B cell (primary cell): ENCODE results near the gene CTRL. TPM values are rescaled to one million over a fixed set of nuclear protein-coding genes. Genes with fewer than 3 reads are reported as not detected.

Experiments used
- ATAC-seq: fragments of 200-7000 bp; cut with Tn5 transposase; one replicate; pipeline ENCODE4 v1.10.0; 2021; ENCODE audit warnings: low read depth, mild to moderate bottlenecking, moderate number of reproducible peaks, moderate library complexity
- CTCF ChIA-PET: fragments of 350-600 bp; sonication (Branson Sonifier 250); formaldehyde crosslinking; loops from one replicate; lab custom pipeline; 2021; ENCODE audit warnings: antibody characterized with exemption, inconsistent platforms; lab: Charles Lee
- POLR2A ChIA-PET: fragments of 350-600 bp; sonication (Branson Sonifier 250); formaldehyde crosslinking; loops from one replicate; lab custom pipeline; 2021; ENCODE audit warnings: antibody characterized with exemption; lab: Charles Lee
- DNase-seq: peaks from one replicate; pipeline ENCODE4 v3.0.0; 2013
- H2AFZ ChIP-seq: 2 replicates; pipeline ENCODE4 v1.6.1; 2012; ENCODE audit warnings: mild to moderate bottlenecking, low read depth, low read length; ENCODE audit not compliant: insufficient read depth, poor library complexity, severe bottlenecking
- H3K27ac ChIP-seq, 2 donors: 1 replicate in 1 of 2; 2 replicates in 1 of 2; pipeline ENCODE4 v1.5.1; 2012 to 2013; ENCODE audit warnings: low read length in 2 of 2, mild to moderate bottlenecking in 2 of 2, moderate library complexity in 1 of 2
- H3K27me3 ChIP-seq, 4 experiments: fragments of 200-600 bp in 1 of 4; sonication (generic) in 1 of 4; replicated peaks in 1 of 4; 1 replicate in 2 of 4; 2 replicates in 2 of 4; pipeline versions ENCODE4 v1.6.1 to v1.7.0; 2013 to 2016; ENCODE audit warnings: low read length in 3 of 4, mild to moderate bottlenecking in 2 of 4, mixed read lengths in 1 of 4, moderate library complexity in 1 of 4; ENCODE audit not compliant: insufficient read depth in 4 of 4, control insufficient read depth in 3 of 4; ENCODE audit errors: control extremely low read depth in 1 of 4
- H3K36me3 ChIP-seq, 2 experiments: replicated peaks in 1 of 2; 1 replicate in 1 of 2; 2 replicates in 1 of 2; pipeline versions ENCODE4 v1.6.1 to v1.7.1; 2013; ENCODE audit warnings: low read length in 1 of 2; ENCODE audit not compliant: insufficient read depth in 2 of 2, control insufficient read depth in 1 of 2; ENCODE audit errors: control extremely low read depth in 1 of 2, extremely low read depth in 1 of 2
- H3K4me1 ChIP-seq, 2 donors: fragments of 200-600 bp in 1 of 2; sonication (generic) in 1 of 2; 1 replicate in 1 of 2; 2 replicates in 1 of 2; pipeline versions ENCODE4 v1.5.1 to v1.6.1; 2013 to 2017; ENCODE audit warnings: low read length in 2 of 2; ENCODE audit not compliant: control insufficient read depth in 2 of 2, insufficient read depth in 2 of 2
- H3K4me2 ChIP-seq: replicated peaks from 2 replicates; pipeline ENCODE3; 2012; ENCODE audit warnings: mild to moderate bottlenecking, low read depth, low read length; ENCODE audit not compliant: poor library complexity, severe bottlenecking
- H3K4me3 ChIP-seq, 5 experiments: fragments of 200-600 bp in 1 of 5; sonication (generic) in 1 of 5; 1 replicate in 3 of 5; 2 replicates in 2 of 5; pipeline versions ENCODE4 v1.5.1 to v1.7.0; 2011 to 2016; ENCODE audit warnings: low read length in 4 of 5, mild to moderate bottlenecking in 4 of 5, low read depth in 2 of 5, control low read depth in 1 of 5, moderate library complexity in 1 of 5; ENCODE audit not compliant: insufficient read depth in 1 of 5; ENCODE audit errors: control extremely low read depth in 1 of 5, extremely low read depth in 1 of 5
- H3K79me2 ChIP-seq: fragments of 200-600 bp; sonication (generic); one replicate; pipeline ENCODE4 v1.6.0; 2016; ENCODE audit warnings: low read length; ENCODE audit not compliant: control insufficient read depth, insufficient read depth
- H3K9ac ChIP-seq: fragments of 200-600 bp; sonication (generic); 2 replicates; pipeline ENCODE4 v1.6.1; 2017; ENCODE audit warnings: mild to moderate bottlenecking, low read length, moderate library complexity
- H3K9me3 ChIP-seq, 3 donors: one replicate each; pipeline versions ENCODE4 v1.6.1 to v1.7.1; 2013; ENCODE audit warnings: low read length in 2 of 3; ENCODE audit not compliant: control insufficient read depth in 2 of 3, insufficient read depth in 1 of 3; ENCODE audit errors: control extremely low read depth in 1 of 3
- H4K20me1 ChIP-seq: 2 replicates; pipeline ENCODE4 v1.6.0; 2012; ENCODE audit warnings: mild to moderate bottlenecking, low read length; ENCODE audit not compliant: insufficient read depth, control insufficient read depth, poor library complexity, severe bottlenecking
- H3K27ac Mint-ChIP-seq: one replicate; pipeline ENCODE4 v1.8.0; 2021; ENCODE audit warnings: mixed read lengths
- H3K27me3 Mint-ChIP-seq: one replicate; pipeline ENCODE4 v1.8.0; 2021; ENCODE audit warnings: mixed read lengths
- H3K4me1 Mint-ChIP-seq: one replicate; pipeline ENCODE4 v1.8.0; 2021; ENCODE audit warnings: mixed read lengths
- H3K4me3 Mint-ChIP-seq: one replicate; pipeline ENCODE4 v1.8.0; 2021; ENCODE audit warnings: mixed read lengths
- H3K9me3 Mint-ChIP-seq: one replicate; pipeline ENCODE4 v1.8.0; 2022; ENCODE audit warnings: mixed read lengths; ENCODE audit not compliant: insufficient read depth
- EZH2 ChIP-seq: IDR thresholded peaks from 2 replicates; pipeline ENCODE4 v1.6.1; 2012; ENCODE audit warnings: borderline replicate concordance, low read depth, mild to moderate bottlenecking, moderate library complexity, low read length; ENCODE audit not compliant: insufficient read depth, poor library complexity, severe bottlenecking
- WGBS: methylation state at CpG from one replicate; pipeline ENCODE4 v1.1.5; 2013; ENCODE audit warnings: missing lambda C conversion rate; ENCODE audit not compliant: insufficient coverage; 5-methylcytosine and 5-hydroxymethylcytosine counted together
- intact Hi-C: fragments of 100-400 bp; cut with micrococcal nuclease; formaldehyde crosslinking; loops from one replicate; pipeline ENCODE4 v1.10.0; 2022
- polyA plus RNA-seq: library from polyadenylated mRNA; depleted of rRNA; stranded (reverse); fragments of >200 nt; gene quantifications from 2 replicates; pipeline ENCODE4 v1.2.3, GENCODE V29; 2012
- total RNA-seq, 2 donors: library from RNA; stranded (reverse); fragments of 120-200 nt in 1 of 2; gene quantifications; 1 replicate in 1 of 2; 2 replicates in 1 of 2; pipeline versions ENCODE4 v1.2.3 to v1.2.4, GENCODE V29; 2013 to 2022
- TF ChIP-seq, protein P1 (sequence below): fragments of 200-600 bp; IDR thresholded peaks from one replicate; pipeline ENCODE4 v1.8.0; 2022; ENCODE audit warnings: antibody characterized with exemption, mild to moderate bottlenecking

The CTRL gene
- total and polyA plus RNA-seq, 2 donors (not counting 1 experiment from before 2014, with no cell fraction given) = 5.8 to 19.0 TPM

DNA sequence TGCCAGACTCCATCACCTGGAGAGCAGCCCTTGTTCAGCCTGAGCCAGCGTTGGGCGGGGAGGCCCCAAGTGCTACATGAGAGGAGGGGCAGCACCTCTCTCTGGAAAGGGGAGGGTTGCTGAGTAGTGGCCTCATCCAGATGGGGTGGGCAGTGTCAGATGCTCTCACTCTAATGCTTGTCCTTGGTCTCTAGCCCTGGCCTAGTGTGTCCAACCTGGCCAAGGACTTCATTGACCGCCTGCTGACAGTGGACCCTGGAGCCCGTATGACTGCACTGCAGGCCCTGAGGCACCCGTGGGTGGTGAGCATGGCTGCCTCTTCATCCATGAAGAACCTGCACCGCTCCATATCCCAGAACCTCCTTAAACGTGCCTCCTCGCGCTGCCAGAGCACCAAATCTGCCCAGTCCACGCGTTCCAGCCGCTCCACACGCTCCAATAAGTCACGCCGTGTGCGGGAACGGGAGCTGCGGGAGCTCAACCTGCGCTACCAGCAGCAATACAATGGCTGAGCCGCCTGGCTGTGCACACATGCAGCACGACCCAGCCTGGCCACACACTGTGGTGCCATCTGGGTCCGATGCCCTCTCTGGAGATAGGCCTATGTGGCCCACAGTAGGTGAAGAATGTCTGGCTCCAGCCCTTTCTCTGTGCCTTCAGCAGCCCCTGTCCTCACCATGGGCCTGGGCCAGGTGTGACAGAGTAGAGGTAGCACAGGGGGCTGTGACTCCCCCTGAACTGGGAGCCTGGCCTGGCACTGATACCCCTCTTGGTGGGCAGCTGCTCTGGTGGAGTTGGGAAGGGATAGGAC lies 4.3 kb downstream of the CTRL start:
- H3K27ac ChIP-seq = peak overlapping the region in 1 of 2 donors; percentile 21
- H3K27me3 ChIP-seq = no peaks in the 10 kb centered on the region
- no peak overlapping the region for H3K4me3 ChIP-seq
- Mint-ChIP-seq H3K4me3 (no peak overlapping the region), H3K9me3 (no peaks in the 10 kb centered on the region), H3K27me3 (no peaks in the 10 kb centered on the region), H3K27ac (no peak overlapping the region), H3K4me1 (peaks cover 26% of the 10 kb centered on the region)
- ChIA-PET POLR2A (no interaction called here), CTCF (interaction anchor here (0.7 to 3.3 kb wide), 4 partner anchors 12 to 257 kb away, joined by 4 to 17 read pairs (median 8); no protein-coding TSS in a partner anchor)
- H3K4me1 ChIP-seq = peaks cover 9 to 27% of the 10 kb centered on the region in 2 donors
- DNase-seq (no peak), ATAC-seq (no peak)
- no peaks in the 10 kb centered on the region for H3K9me3 ChIP-seq
- H3K9ac ChIP-seq = no peak overlapping the region
- peaks cover 42% of the 10 kb centered on the region for H4K20me1 ChIP-seq
- no peak overlapping the region for H3K4me2 ChIP-seq
- peaks cover 0 to 51% of the 10 kb centered on the region in 2 experiments for H3K36me3 ChIP-seq
- peaks cover 41% of the 10 kb centered on the region for H3K79me2 ChIP-seq
- H2AFZ ChIP-seq = no peak overlapping the region
- intact Hi-C loops = no loop called here
- TF ChIP-seq, protein P1, sequence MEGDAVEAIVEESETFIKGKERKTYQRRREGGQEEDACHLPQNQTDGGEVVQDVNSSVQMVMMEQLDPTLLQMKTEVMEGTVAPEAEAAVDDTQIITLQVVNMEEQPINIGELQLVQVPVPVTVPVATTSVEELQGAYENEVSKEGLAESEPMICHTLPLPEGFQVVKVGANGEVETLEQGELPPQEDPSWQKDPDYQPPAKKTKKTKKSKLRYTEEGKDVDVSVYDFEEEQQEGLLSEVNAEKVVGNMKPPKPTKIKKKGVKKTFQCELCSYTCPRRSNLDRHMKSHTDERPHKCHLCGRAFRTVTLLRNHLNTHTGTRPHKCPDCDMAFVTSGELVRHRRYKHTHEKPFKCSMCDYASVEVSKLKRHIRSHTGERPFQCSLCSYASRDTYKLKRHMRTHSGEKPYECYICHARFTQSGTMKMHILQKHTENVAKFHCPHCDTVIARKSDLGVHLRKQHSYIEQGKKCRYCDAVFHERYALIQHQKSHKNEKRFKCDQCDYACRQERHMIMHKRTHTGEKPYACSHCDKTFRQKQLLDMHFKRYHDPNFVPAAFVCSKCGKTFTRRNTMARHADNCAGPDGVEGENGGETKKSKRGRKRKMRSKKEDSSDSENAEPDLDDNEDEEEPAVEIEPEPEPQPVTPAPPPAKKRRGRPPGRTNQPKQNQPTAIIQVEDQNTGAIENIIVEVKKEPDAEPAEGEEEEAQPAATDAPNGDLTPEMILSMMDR = no peak
- no peak for TF ChIP-seq EZH2
- 95% methylated on average over 21 of the region's 22 CpGs for WGBS

DNA sequence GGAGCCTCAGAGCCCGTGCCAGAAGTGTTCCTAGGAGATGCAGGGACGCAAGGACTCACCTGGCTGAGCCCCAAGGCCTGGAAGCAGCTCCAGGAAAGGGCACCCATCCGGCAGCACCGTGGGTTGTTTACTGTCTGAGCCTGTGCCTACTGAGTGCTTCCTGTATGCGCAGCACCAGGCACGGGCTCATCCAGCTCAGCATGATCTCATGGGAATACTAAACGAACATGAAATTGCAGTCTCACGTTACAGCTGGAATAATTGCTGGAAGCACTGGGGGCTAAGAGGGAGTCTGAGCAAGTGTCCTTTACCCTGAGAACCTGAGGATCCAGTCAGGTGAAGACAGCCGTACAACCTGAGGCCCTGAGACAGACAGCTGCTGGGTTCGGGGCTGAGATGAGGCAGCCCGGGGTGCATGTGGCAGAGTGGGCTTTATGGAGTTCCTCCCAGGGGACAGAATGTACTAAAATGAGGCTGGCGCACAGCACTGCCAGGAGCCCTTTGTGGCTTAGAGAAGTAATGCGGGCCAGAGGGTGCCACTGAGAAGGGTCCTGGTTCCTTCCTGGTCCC lies 5.4 kb downstream of the CTRL start:
- H2AFZ ChIP-seq = no peak overlapping the region
- peak overlapping the region in 1 of 2 donors; percentile 21 for H3K27ac ChIP-seq
- no peaks in the 10 kb centered on the region for H3K9me3 Mint-ChIP-seq
- peak overlapping the region; percentile 32 for H3K4me3 Mint-ChIP-seq
- 14% methylated on average over 12 of the region's 13 CpGs for WGBS
- TF ChIP-seq, protein P1 = no peak
- TF ChIP-seq EZH2 = no peak
- no peak overlapping the region for H3K4me3 ChIP-seq
- peak overlapping the region; percentile 75 for H3K27ac Mint-ChIP-seq
- POLR2A ChIA-PET = no interaction called here
- peaks cover 0 to 44% of the 10 kb centered on the region in 2 experiments for H3K36me3 ChIP-seq
- ATAC-seq (no peak), DNase-seq (no peak)
- H3K27me3 ChIP-seq = no peaks in the 10 kb centered on the region
- intact Hi-C loops = no loop called here
- peaks cover 45% of the 10 kb centered on the region for H3K79me2 ChIP-seq
- peak overlapping the region; percentile 26 for H3K4me2 ChIP-seq
- CTCF ChIA-PET = interaction anchor here (0.8 to 3.3 kb wide), 8 partner anchors 9 to 405 kb away, joined by 3 to 20 read pairs (median 4); no protein-coding TSS in a partner anchor
- H3K4me1 Mint-ChIP-seq = peaks cover 26% of the 10 kb centered on the region
- no peaks in the 10 kb centered on the region for H3K27me3 Mint-ChIP-seq
- H3K9me3 ChIP-seq = no peaks in the 10 kb centered on the region
- peaks cover 9 to 27% of the 10 kb centered on the region in 2 donors for H3K4me1 ChIP-seq
- H3K9ac ChIP-seq = no peak overlapping the region
- H4K20me1 ChIP-seq = peaks cover 42% of the 10 kb centered on the region
